Measurements from ENCODE around the gene ETS1.

GRCh38 chr11:128604723-128605122 lies 17.4 kb upstream of the ETS1 start:
- TF ChIP-seq CTCF (IDR thresholded peaks at IDR 0.05; ENCODE audit: low read length) (no peak), EZH2 (optimal IDR thresholded peaks at IDR 0.05; ENCODE audit: low read depth, low read length) (no peak)

Measured in MM.1S (cell line).